Measurements from ENCODE around the gene UBXN10.
A peak's percentile ranks its signal among the peaks of the same experiment; 100 is the strongest.
"Not testable (repeated sequence)": the region's sequence is repeated elsewhere in the genome, so short reads cannot be mapped to it uniquely, and the experiment has no call there.

Gene UBXN10

DNA sequence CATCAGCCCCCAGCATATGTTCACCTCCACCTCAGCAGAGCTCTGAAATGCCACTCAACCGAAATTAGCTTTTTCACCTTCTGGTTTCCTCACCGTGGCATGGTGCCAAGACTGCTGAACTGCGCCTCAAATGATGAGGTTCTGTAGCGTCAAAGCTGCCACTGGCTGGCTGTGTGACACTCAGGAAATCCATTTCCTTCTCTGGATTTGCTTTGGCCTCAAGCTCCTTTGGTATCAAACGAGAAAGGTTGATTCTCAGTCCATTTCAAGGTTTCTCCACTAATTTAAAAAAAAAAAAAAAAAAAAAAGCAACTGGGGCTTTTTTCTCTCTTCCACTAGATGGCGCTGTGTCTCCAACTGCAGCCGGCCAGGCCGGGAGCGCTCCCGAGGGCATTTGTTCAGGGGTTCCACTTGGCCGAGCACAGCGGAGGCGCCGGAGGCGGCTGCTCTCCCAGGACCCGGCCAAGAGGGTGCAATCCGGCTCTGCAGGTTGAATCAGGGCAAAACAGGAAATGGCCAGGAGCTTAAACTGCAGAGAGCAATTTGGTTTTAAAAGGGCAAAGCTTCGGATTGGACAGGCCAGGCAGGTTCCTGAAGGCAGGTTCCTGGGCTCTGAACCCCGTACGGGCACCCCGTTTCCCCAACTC, 26.9 kb downstream of the UBXN10 start:
- Histone ChIP-seq H3K27me3 (ENCODE audit: control insufficient read depth, insufficient read depth, low read length) (no peaks in the 10 kb centered on the region), H3K4me1 (ENCODE audit: control insufficient read depth, low read depth, low read length) (peaks cover 4% of the 10 kb centered on the region), H3K36me3 (ENCODE audit: control insufficient read depth, low read depth, low read length) (no peaks in the 10 kb centered on the region), H3K9me3 (ENCODE audit: control insufficient read depth, low read depth, low read length) (no peaks in the 10 kb centered on the region), H3K4me3 (ENCODE audit: low read length) (peak overlapping the region; percentile 26), H3K9ac (ENCODE audit: low read length) (no peak overlapping the region), H3K27ac (ENCODE audit: low read length) (no peak overlapping the region)

DNA sequence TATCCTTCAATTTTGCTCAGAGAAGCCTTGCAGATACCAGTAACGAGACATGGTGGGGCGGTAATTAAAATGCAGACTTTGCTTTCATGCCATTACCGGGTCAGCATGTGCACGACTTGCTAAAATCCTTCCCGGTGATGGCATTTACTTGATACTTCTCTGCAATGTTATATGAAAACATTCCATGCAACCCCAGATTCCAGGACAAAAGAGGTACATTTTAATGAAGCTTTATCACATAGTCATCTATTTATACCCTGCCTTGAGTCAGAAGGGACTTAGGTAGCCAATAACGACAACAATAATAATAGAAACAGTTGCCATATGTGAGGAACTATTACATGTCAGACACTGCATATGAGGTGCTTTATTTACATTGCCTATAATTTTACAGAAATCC, 29.8 kb downstream of the UBXN10 start:
- no peaks in the 10 kb centered on the region for H3K9me3 ChIP-seq (ENCODE audit: control insufficient read depth, low read depth, low read length)
- H3K4me1 ChIP-seq (ENCODE audit: control insufficient read depth, low read depth, low read length), result peaks cover 4% of the 10 kb centered on the region
- no peak overlapping the region for H3K9ac ChIP-seq (ENCODE audit: low read length)
- H3K27ac ChIP-seq (ENCODE audit: low read length), result no peak overlapping the region
- no peak overlapping the region for H3K4me3 ChIP-seq (ENCODE audit: low read length)
- no peaks in the 10 kb centered on the region for H3K27me3 ChIP-seq (ENCODE audit: control insufficient read depth, insufficient read depth, low read length)
- H3K36me3 ChIP-seq (ENCODE audit: control insufficient read depth, low read depth, low read length), result no peaks in the 10 kb centered on the region

DNA sequence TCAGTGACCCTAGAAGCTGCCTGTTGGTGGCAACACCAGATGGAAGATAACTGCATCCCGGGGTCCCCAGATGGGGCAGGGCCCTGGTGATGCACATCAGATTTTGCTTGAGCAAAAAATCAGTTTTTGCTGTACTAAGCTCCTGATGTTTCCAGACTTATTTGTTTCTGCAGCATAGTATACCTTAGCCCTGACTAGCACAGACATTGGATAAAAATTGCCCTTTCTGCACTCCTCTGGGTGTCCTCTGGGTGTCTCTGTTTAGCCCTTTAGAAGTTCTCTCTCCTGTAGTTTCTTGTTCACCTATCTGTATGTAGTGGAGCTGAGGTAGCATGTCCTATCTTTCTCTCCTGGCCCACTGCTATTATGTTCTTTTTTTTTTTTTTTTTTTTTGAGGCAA, 30.7 kb downstream of the UBXN10 start:
- Histone ChIP-seq H3K4me1 (ENCODE audit: control insufficient read depth, low read depth, low read length) (peaks cover 4% of the 10 kb centered on the region), H3K27ac (ENCODE audit: low read length) (no peak overlapping the region), H3K27me3 (ENCODE audit: control insufficient read depth, insufficient read depth, low read length) (no peaks in the 10 kb centered on the region), H3K36me3 (ENCODE audit: control insufficient read depth, low read depth, low read length) (no peaks in the 10 kb centered on the region), H3K9ac (ENCODE audit: low read length) (no peak overlapping the region), H3K9me3 (ENCODE audit: control insufficient read depth, low read depth, low read length) (no peaks in the 10 kb centered on the region), H3K4me3 (ENCODE audit: low read length) (no peak overlapping the region)

DNA sequence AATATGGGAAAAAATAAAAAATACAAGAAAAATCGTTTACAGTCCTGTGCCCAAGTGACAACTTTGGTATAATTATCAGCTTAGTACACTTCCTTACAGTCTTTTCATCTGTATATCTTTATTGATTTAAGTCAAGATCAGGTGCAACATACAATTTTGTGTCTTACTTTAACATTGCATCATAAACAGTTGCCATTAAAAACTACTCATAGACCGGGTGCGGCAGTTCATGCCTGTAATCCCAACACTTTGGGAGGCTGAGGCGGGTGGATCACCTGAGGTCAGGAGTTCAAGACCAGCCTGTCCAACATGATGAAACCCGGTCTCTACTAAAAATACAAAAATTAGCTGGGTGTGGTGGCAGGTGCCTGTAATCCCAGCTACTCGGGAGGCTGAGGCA, 33.2 kb downstream of the UBXN10 start:
- H3K27me3 ChIP-seq (ENCODE audit: control insufficient read depth, insufficient read depth, low read length), result peaks cover 16% of the 10 kb centered on the region

DNA sequence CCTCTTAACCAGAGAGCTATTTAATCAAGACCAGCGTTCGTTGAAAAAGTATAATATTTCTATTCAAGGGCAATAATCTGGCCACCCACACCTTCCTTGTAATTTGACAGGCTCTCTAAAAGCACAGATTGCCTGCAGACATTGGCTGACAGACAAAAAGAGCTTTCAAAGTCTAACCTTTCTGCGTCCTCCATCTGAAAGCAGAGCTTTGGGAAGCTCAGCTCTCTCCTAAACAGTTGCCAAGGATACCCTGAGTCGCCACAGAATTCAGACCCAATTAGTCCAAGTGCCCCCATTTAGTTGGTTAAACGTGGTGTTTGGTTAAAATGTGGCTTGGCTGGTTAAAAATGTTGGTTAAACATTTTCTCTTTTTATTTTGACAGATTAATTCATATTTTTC, 34.1 kb downstream of the UBXN10 start:
- H3K4me1 ChIP-seq (ENCODE audit: control insufficient read depth, low read depth, low read length), result peaks cover 10% of the 10 kb centered on the region
- no peaks in the 10 kb centered on the region for H3K36me3 ChIP-seq (ENCODE audit: control insufficient read depth, low read depth, low read length)
- H3K27me3 ChIP-seq (ENCODE audit: control insufficient read depth, insufficient read depth, low read length), result peaks cover 26% of the 10 kb centered on the region
- no peaks in the 10 kb centered on the region for H3K9me3 ChIP-seq (ENCODE audit: control insufficient read depth, low read depth, low read length)
- H3K9ac ChIP-seq (ENCODE audit: low read length), result no peak overlapping the region
- H3K4me3 ChIP-seq (ENCODE audit: low read length), result no peak overlapping the region
- H3K27ac ChIP-seq (ENCODE audit: low read length), result no peak overlapping the region

More for the DNA sequence above, 33.2 kb downstream of the UBXN10 start:
- not testable (repeated sequence) for H3K4me1 ChIP-seq (ENCODE audit: control insufficient read depth, low read depth, low read length); H3K36me3 ChIP-seq (ENCODE audit: control insufficient read depth, low read depth, low read length); H3K9ac ChIP-seq (ENCODE audit: low read length); H3K9me3 ChIP-seq (ENCODE audit: control insufficient read depth, low read depth, low read length); H3K27ac ChIP-seq (ENCODE audit: low read length); H3K4me3 ChIP-seq (ENCODE audit: low read length)

DNA sequence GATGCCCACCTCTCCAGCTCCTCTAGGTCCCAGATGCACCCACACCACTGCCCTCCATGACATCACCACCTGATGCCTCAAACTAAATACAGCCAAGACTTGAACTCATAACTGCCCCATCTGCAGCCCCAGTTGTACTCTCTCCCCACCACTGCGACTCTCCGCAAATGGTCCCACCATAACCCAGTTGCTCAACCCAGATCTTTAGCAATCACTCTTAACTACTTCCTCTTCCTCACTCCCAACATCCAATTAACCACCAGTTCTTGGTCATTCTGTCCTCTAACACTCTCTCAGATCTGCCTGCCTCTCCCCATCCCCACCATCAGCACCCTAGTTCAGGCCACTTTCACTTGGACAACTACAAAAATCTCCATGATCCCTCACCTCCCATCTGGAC, 37.2 kb downstream of the UBXN10 start:
- peaks cover 10% of the 10 kb centered on the region for H3K4me1 ChIP-seq (ENCODE audit: control insufficient read depth, low read depth, low read length)
- H3K9me3 ChIP-seq (ENCODE audit: control insufficient read depth, low read depth, low read length), result no peaks in the 10 kb centered on the region
- no peak overlapping the region for H3K27ac ChIP-seq (ENCODE audit: low read length)
- H3K36me3 ChIP-seq (ENCODE audit: control insufficient read depth, low read depth, low read length), result no peaks in the 10 kb centered on the region
- peaks cover 26% of the 10 kb centered on the region for H3K27me3 ChIP-seq (ENCODE audit: control insufficient read depth, insufficient read depth, low read length)
- no peak overlapping the region for H3K9ac ChIP-seq (ENCODE audit: low read length)
- no peak overlapping the region for H3K4me3 ChIP-seq (ENCODE audit: low read length)

DNA sequence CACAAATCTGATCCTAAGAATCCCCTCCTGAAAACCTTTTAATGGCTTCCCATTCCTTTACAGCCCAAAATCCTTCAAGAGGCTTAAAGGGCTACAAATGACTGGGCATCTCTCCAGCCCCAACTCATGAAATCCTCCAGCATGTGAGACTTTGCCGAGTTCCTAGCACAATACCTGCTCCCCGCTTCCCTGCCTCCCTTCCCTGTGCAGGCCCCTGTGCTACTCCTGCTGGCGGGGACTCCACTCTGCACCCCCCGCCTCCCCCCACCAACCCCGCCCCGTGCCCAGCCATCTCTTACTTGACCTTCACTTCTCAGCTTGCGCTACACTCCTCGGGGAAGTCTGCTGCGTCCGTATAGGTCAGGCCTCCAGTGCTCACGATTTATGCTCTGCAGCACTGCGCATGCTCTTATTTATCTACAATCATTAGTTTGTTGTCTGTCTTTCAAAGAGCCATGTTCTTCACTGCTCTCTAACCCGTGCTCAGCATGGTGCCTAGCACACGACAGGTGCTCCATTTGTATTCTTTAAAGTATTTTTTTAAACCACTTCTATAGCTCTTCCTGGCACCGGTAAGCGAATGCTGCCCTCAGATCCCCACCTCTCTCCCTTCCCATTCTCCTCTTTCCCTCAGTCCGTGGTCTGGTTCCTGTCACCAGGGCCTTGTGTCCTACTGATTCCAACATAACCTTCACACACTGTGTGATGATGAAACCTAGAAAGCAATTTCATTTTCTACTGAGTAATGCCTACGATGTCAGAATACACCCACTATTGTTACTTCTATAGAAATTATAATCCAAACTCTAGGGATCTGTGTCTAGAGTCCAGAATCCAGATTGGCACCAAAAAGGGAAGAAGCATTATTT, 37.9 kb downstream of the UBXN10 start:
- Histone ChIP-seq H3K9ac (ENCODE audit: low read length) (no peak overlapping the region), H3K27me3 (ENCODE audit: control insufficient read depth, insufficient read depth, low read length) (peaks cover 26% of the 10 kb centered on the region), H3K4me3 (ENCODE audit: low read length) (no peak overlapping the region), H3K4me1 (ENCODE audit: control insufficient read depth, low read depth, low read length) (peaks cover 10% of the 10 kb centered on the region), H3K36me3 (ENCODE audit: control insufficient read depth, low read depth, low read length) (no peaks in the 10 kb centered on the region), H3K9me3 (ENCODE audit: control insufficient read depth, low read depth, low read length) (no peaks in the 10 kb centered on the region), H3K27ac (ENCODE audit: low read length) (no peak overlapping the region)

DNA sequence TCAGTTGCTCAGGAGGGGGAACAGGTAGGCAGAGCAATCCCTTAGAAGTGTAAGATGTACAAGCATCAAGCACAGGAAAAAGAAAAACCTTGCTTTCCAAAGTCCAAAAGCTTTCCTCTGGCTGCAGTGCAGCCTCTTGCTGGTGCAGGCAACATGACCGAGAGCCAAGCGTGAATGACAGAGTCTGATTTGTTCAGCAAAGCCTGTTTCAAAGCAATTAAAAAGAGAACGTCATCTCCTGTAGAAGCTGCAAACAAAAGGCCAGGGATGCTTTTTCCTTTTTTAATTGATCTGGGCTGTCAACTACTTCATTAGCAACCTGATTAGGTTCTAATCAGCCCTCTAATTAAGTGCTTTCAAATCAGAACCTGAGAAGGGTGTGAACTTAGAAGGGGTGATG, 38.6 kb downstream of the UBXN10 start:
- Histone ChIP-seq H3K9ac (ENCODE audit: low read length) (no peak overlapping the region), H3K27ac (ENCODE audit: low read length) (no peak overlapping the region), H3K4me3 (ENCODE audit: low read length) (no peak overlapping the region), H3K9me3 (ENCODE audit: control insufficient read depth, low read depth, low read length) (no peaks in the 10 kb centered on the region), H3K4me1 (ENCODE audit: control insufficient read depth, low read depth, low read length) (peaks cover 10% of the 10 kb centered on the region), H3K27me3 (ENCODE audit: control insufficient read depth, insufficient read depth, low read length) (peaks cover 26% of the 10 kb centered on the region), H3K36me3 (ENCODE audit: control insufficient read depth, low read depth, low read length) (no peaks in the 10 kb centered on the region)

DNA sequence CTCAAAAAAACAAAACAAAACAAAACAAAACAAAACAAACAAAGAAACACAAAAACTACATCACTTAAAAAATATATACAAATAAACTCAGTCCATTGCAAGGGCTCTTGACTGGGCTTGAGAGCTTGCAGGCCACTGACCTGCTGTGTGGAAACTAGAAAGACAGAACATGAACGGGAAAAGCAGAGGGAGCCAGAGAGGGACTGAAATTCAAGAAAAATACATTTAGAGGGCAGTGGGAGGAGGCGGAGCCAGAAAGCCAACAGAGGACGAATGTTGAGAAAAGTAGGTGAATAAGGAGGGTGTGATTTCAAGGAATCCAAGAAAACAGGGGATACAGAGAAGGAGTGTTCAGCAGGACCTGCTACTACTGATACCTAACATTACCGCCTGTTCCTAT, 41.8 kb downstream of the UBXN10 start:
- Histone ChIP-seq H3K4me1 (ENCODE audit: control insufficient read depth, low read depth, low read length) (peaks cover 10% of the 10 kb centered on the region), H3K9me3 (ENCODE audit: control insufficient read depth, low read depth, low read length) (no peaks in the 10 kb centered on the region), H3K27ac (ENCODE audit: low read length) (no peak overlapping the region), H3K27me3 (ENCODE audit: control insufficient read depth, insufficient read depth, low read length) (peaks cover 21% of the 10 kb centered on the region), H3K36me3 (ENCODE audit: control insufficient read depth, low read depth, low read length) (no peaks in the 10 kb centered on the region), H3K4me3 (ENCODE audit: low read length) (no peak overlapping the region), H3K9ac (ENCODE audit: low read length) (no peak overlapping the region)

DNA sequence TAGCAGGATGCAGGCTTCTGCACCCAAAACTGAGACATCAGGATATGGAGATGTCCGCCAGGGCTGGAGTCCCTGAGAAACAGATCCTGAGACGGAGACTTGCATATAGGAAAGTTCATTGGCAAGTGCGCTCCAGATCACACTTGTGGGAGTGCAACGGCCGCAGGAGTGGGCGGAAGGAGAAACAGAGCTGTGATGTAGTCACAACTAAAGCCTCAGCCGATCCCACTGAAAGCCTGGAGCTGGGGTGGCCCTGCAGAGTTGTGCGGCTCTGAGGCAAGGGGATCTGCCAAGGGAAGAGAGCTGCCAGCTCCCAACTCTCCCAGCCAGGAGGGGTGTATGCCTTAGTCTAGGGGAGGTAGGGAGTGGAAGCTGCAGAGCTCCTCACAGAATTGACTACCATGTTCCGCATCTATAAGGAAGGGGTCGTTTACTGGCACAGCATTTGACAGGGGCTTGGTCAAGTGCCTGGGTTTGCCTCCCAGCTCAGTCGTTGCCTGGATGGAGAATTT, 42.5 kb downstream of the UBXN10 start:
- no peaks in the 10 kb centered on the region for H3K36me3 ChIP-seq (ENCODE audit: control insufficient read depth, low read depth, low read length)
- no peak overlapping the region for H3K9ac ChIP-seq (ENCODE audit: low read length)
- no peak overlapping the region for H3K27ac ChIP-seq (ENCODE audit: low read length)
- no peaks in the 10 kb centered on the region for H3K9me3 ChIP-seq (ENCODE audit: control insufficient read depth, low read depth, low read length)
- H3K4me1 ChIP-seq (ENCODE audit: control insufficient read depth, low read depth, low read length), result peaks cover 7% of the 10 kb centered on the region
- no peak overlapping the region for H3K4me3 ChIP-seq (ENCODE audit: low read length)
- H3K27me3 ChIP-seq (ENCODE audit: control insufficient read depth, insufficient read depth, low read length), result peaks cover 15% of the 10 kb centered on the region

DNA sequence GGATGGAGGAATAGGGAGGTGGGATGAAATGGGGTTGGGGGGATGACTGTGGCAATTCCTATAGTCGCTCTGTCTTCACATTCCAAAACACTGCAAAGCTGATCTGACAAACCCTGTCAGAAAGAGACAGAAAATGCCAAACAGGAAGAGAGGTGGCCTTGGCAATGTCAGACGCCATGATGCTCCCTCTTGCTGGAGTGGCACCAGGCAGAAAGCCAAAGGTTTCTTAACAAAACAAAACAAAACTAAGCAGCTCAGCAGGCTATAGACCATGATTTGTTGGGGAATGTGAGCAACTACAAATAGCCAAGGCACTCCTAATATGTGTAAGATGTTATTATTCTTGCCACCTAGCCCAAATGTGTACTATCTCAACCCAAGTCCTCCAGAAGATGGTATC, 43.3 kb downstream of the UBXN10 start:
- H3K4me1 ChIP-seq (ENCODE audit: control insufficient read depth, low read depth, low read length), result peaks cover under 1% of the 10 kb centered on the region
- peaks cover 9% of the 10 kb centered on the region for H3K27me3 ChIP-seq (ENCODE audit: control insufficient read depth, insufficient read depth, low read length)
- no peak overlapping the region for H3K4me3 ChIP-seq (ENCODE audit: low read length)
- no peak overlapping the region for H3K9ac ChIP-seq (ENCODE audit: low read length)
- H3K27ac ChIP-seq (ENCODE audit: low read length), result no peak overlapping the region
- no peaks in the 10 kb centered on the region for H3K36me3 ChIP-seq (ENCODE audit: control insufficient read depth, low read depth, low read length)
- no peaks in the 10 kb centered on the region for H3K9me3 ChIP-seq (ENCODE audit: control insufficient read depth, low read depth, low read length)

DNA sequence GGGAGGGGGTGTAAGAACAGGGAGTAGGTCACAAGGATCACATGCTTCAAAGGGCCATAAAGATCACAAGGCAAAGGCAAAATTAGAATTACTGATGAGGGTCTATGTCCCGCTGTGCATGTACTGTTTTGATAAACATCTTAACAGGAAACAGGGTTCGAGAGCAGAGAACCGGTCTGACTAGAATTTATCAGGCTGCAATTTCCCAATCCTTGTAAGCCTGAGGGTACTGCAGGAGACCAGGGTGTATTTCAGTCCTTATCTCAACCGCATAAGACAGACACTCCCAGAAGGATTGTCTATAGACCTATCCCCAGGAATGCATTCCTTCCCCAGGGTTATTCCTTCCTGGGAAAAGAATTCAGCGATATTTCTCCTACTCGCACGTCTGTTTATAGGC, 46.7 kb downstream of the UBXN10 start:
- H3K9me3 ChIP-seq (ENCODE audit: control insufficient read depth, low read depth, low read length); H3K4me1 ChIP-seq (ENCODE audit: control insufficient read depth, low read depth, low read length); H3K27me3 ChIP-seq (ENCODE audit: control insufficient read depth, insufficient read depth, low read length); H3K27ac ChIP-seq (ENCODE audit: low read length); H3K36me3 ChIP-seq (ENCODE audit: control insufficient read depth, low read depth, low read length); H3K9ac ChIP-seq (ENCODE audit: low read length); H3K4me3 ChIP-seq (ENCODE audit: low read length): not testable (repeated sequence)
